HPDE6-E6E7 (cell line): ENCODE measurements around the gene SLC3A2.
"Not testable (repeated sequence)": the region's sequence is repeated elsewhere in the genome, so short reads cannot be mapped to it uniquely, and the experiment has no call there.

ENCODE experiments used
- DNase-seq: peaks from one replicate; pipeline ENCODE4 v3.0.0; 2011; ENCODE audit warnings: missing footprints; ENCODE audit errors: extremely low spot score

The SLC3A2 gene

GRCh38 chr11:62852523-62853188 lies 28.0 kb upstream of the SLC3A2 start:
- no peak for DNase-seq

DNA sequence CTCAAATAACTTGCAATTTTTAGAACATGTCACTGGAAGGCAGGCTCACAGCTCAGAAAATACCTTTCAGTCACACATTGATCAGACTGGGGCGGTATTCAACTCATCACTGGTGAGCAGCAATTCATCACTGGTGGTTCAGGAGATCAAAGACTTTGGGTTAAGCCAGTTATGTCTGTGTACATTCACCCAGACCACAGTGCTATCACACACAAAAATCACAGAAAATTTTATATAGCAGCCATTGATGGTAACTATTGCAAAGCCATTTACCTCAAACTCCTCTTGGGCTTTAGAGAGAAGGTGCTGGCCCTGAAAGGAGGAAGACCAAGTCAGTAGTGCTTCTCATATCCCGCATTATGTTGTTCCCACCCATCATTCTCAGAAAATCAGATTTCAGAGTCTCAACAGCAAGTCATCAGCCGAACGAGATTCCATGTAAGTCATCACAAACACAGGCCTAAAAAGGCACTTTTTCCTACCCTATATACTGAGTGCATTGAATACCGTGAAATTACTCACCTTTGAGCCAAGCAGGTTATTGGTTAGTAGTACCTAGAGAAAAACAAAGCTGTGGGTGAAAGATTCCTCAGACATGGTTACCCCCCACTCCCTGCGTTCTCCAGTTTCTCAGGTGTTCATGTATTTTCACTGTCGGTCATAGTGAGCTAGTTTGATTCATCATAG lies 27.3 kb upstream of the SLC3A2 start:
- DNase-seq, result no peak

DNA sequence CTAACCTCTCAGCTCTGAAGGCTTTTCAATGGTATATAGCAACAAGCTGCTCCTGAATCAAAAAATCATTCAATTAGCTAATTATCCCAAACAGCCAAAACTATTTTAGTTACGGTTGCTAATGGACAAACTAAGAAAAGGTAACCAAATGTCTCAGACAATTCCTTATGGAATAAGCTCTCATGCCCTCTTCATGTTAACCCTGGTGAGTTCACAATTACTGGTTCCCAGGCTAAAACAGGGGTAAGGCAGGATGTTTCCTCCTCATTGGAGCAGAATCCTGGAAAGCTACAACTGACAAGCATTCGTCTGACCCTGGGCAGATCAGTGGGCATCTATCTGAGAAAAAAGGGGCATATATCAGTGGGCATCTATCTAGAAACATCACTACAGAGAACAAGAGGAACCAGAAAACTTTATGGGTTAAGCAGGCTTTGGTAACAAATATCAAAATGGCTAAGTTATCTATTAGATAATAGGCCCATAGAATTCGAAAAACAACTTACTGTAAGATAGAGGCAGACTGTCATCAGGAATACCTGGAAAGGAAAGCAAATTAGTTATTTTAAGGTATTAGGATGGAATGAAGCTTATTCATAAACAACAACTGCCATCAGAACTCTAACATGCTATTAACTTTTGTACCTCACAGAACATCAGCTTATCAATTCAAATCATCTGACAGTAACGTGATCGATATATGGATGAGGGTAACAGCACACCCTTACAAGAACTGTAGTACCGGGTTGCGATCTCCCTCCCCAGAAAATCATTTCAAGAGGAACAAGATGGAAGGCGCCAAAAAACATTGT lies 26.5 kb upstream of the SLC3A2 start:
- no peak for DNase-seq

DNA sequence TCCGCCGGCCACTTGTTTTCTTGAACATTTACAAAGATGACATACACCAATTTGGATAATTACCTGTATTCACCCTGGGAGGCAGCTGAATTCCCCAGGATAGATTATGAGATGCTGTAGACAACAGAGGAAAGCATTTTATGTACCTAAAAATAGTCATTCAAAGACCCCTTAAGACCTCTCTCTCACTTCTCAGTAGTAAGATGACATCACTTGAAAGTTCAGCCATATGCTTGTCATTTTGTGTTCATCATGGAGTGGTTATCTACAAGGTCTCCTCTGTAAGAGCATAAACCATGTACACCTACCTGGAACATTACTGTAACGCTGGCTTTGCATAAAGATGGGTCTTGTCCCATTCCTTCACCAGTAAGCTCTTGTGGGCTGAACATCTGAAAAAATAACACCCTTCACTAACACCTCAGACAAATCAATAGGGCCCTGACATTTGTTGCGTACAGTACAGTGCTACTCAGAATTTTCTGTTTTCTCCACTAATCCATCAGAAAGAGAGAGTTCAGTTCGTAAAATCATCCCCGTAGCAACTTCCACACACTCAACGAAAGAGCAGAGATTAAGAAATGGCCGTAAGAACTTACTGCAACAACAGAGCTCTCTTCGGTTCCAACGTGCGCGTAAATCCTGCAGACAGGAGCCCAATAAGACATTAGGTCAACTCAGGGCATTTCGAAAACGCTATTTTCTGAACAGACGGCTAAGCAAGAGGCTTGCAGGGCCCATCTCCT lies 25.7 kb upstream of the SLC3A2 start:
- no peak for DNase-seq

- DNase-seq, result peak; percentile 94
Measured at GRCh38 chr11:62855571-62856332, 24.9 kb upstream of the SLC3A2 start.

GRCh38 chr11:62856333-62856895 lies 24.3 kb upstream of the SLC3A2 start:
- no peak for DNase-seq

- no peak for DNase-seq
Measured at GRCh38 chr11:62857541-62857982, 23.1 kb upstream of the SLC3A2 start.

DNA sequence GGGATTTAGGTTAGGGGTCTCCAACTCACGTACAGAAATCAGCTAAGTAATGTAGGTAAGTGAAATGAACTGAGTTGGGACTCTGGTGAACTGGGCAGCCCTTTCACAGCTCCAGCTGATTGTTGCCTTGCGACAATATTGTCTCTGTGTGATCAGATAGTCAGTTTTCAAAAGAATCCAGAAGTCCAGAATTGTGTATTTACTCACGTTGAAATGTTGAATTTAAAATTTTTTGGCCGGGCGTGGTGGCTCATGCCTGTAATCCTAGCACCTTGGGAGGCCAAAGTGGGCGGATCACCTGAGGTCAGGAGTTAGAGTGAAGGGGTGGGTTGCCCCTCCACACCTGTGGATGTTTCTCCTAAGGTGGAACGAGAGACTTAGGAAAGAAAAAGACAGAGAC lies 22.5 kb upstream of the SLC3A2 start:
- no peak for DNase-seq

GRCh38 chr11:62859281-62859703 lies 21.4 kb upstream of the SLC3A2 start:
- DNase-seq, result not testable (repeated sequence)

GRCh38 chr11:62860835-62861563 lies 19.7 kb upstream of the SLC3A2 start:
- no peak for DNase-seq

DNA sequence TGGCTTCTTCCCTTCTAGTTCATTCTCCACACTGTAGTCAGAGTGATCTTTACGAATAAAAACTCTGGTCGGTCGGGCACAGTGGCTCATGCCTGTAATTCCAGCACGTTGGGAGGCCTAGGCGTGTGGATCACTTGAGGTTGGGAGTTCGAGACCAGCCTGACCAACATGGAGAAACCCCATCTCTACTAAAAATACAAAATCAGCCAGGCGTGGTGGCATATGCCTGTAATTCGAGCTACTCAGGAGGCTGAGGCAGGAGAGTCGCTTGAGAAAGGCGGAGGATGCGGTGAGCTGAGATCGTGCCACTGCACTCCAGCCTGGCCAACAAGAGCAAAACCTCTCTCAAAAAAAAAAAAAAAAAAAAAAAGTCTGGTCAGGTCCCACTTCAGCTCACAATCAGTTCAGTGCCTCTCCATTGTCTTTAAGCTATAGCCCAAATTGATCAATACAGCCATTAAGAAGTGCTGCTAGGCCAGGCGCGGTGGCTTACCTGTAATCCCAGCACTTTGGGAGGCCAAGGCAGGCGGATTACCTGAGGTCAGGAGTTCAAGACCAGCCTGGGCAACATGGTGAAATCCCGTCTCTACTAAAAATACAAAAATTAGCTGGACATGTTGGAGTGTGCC lies 19.0 kb upstream of the SLC3A2 start:
- DNase-seq, result not testable (repeated sequence)

- DNase-seq, result no peak
Measured at GRCh38 chr11:62863687-62864335, 16.9 kb upstream of the SLC3A2 start.

DNA sequence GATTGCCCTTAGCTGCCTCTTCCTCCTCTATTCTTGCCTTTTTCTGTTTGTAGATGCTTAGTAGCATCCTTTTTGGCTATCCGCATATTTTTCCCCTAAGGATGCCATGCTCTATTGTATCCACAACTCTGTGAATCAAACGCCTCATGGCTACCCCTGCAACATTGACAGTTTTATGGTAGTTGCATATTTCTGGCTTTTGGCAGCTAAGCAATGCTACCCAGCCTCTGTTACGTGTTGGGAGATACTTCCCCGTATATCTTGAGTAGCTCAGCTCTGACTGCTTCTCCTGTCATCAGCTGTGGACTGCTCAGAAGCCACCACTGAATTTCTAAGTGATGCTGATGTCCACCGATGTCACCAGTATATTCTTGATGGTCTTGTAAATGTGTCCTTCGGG lies 15.1 kb upstream of the SLC3A2 start:
- DNase-seq, result no peak

DNA sequence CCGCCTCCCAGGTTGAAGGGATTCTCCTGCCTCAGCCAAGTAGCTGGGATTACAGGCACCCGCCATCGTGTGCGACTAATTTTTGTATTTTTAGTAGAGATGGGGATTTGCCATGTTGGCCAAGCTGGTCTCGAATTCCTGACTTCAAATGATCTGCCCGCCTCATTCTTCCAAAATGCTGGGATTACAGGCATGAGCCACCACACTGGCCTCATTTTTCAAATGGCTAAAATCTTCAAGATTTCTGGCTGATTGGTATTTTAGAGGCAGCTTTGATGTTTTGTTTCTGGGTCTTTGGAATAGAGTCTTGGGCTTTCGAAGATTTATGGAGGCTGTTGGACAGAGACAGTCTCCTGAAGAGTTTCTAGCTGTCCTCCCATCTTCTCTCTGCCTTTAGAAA lies 5.8 kb upstream of the SLC3A2 start:
- no peak for DNase-seq

- DNase-seq, result no peak
Measured at GRCh38 chr11:62875698-62876478, 4.8 kb upstream of the SLC3A2 start.

GRCh38 chr11:62876712-62877111 lies 4.0 kb upstream of the SLC3A2 start:
- no peak for DNase-seq

GRCh38 chr11:62879235-62879978 lies 1.3 kb upstream of the SLC3A2 start:
- no peak for DNase-seq
